GM12874 (cell line): ENCODE measurements around the gene TFB1M.

Experiments used
- TF ChIP-seq, protein P1 (sequence below): IDR thresholded peaks from 2 replicates; pipeline ENCODE4 v1.5.1; 2011; ENCODE audit warnings: low read depth, mild to moderate bottlenecking, control low read depth, low read length, moderate library complexity; ENCODE audit not compliant: insufficient read depth

The TFB1M gene

DNA sequence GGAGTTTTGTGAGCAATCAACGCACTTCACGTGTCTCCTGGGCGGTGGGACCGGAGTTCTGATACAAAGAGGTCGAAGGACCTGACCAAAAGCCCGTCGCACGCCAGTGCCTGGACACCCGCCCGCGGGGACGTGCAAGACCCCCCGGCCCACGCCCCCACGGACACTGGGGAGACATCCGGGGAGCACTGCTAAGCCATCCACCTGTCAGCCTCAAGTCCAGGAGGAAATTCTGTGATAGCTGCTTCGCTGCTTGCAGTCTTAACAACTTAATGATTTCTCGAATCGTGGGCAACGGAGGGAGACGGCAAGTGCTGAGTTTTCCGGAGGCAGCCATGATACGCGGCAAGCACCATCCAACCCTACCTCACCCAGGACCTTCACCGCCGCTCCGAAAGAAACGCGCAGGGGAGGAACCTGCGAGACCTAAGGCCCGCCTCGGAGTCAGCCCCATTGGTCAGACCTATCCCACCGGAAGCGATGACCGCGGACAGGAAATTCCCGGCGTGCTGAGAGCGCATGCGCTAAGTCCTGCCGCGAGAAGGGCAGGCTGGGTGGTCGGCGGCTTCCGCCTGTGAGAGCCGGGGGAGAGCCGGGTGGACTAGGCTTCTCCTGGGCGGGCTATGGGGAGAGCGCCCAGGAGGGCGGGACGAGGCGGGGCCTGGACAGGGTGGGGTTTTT, at the start of gene TFB1M:
Gene TFB1M (minus strand): TSS at position 393 of the 681 bp plus-strand sequence. CDS start 56 bp downstream, at position 337.
- TF ChIP-seq, protein P1, sequence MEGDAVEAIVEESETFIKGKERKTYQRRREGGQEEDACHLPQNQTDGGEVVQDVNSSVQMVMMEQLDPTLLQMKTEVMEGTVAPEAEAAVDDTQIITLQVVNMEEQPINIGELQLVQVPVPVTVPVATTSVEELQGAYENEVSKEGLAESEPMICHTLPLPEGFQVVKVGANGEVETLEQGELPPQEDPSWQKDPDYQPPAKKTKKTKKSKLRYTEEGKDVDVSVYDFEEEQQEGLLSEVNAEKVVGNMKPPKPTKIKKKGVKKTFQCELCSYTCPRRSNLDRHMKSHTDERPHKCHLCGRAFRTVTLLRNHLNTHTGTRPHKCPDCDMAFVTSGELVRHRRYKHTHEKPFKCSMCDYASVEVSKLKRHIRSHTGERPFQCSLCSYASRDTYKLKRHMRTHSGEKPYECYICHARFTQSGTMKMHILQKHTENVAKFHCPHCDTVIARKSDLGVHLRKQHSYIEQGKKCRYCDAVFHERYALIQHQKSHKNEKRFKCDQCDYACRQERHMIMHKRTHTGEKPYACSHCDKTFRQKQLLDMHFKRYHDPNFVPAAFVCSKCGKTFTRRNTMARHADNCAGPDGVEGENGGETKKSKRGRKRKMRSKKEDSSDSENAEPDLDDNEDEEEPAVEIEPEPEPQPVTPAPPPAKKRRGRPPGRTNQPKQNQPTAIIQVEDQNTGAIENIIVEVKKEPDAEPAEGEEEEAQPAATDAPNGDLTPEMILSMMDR: no peak

- TF ChIP-seq, protein P1: no peak
Observed at GRCh38 chr6:155354167-155354566, 39.9 kb upstream of the TFB1M start.

- TF ChIP-seq, protein P1: no peak
Observed at GRCh38 chr6:155352811-155353210, 38.5 kb upstream of the TFB1M start.

DNA sequence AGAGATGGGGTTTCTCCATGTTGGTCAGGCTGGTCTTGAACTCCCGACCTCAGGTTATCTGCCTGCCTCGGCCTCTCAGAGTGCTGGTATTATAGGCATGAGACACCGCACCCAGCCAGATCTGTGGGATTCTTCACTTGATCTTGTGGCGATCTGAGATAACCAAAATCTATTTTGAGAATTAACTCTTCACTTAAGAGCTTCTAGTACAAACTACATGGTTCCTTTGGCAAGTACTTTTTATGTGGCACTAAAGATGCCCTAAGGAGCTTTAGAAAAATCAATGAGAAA, 37.8 kb upstream of the TFB1M start:
- TF ChIP-seq, protein P1: no peak

GRCh38 chr6:155351273-155352129, 37.2 kb upstream of the TFB1M start:
- TF ChIP-seq, protein P1: no peak

- TF ChIP-seq, protein P1: no peak
Observed at GRCh38 chr6:155349956-155350355, 35.7 kb upstream of the TFB1M start.

DNA sequence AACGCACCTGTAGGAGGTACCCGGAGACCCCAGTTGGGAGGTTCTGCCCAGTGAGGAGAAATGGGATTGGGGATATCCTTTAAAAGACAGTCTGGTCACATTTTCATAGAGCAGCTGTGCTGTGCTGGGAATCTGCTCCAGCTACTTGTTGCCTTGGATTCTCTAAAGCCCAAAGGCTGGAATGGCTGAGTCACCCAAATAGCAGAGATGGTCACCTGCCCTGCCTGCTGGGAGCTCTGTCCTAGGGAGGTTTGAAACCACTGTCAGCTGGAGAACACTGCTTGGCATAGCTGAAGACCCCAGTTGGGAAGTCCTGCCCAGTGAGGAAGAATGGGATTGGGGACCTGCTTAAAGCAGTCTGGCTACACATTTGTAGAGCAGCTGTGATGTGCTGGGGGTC, 34.8 kb upstream of the TFB1M start:
- TF ChIP-seq, protein P1: no peak
